HEK293 (cell line): ENCODE measurements around the gene SAE1.

Source experiments
- BCL11B ChIP-seq: fragments of 450-650 bp; formaldehyde crosslinking; IDR thresholded peaks from 2 replicates; pipeline ENCODE4 v1.5.1; 2016; ENCODE audit warnings: low read depth, missing biosample characterization, missing genetic modification characterization
- ELK4 ChIP-seq: IDR thresholded peaks from 2 replicates; pipeline ENCODE4 v1.6.1; 2011; ENCODE audit warnings: mild to moderate bottlenecking, low read depth, low read length, borderline replicate concordance
- HOXC10 ChIP-seq: sonication (generic); formaldehyde crosslinking; IDR thresholded peaks from 2 replicates; pipeline ENCODE4 v1.8.1; 2023; ENCODE audit warnings: mild to moderate bottlenecking, missing genetic modification reagents
- PRDM10 ChIP-seq: fragments of 450-650 bp; formaldehyde crosslinking; IDR thresholded peaks from 2 replicates; pipeline ENCODE4 v1.5.1; 2016; ENCODE audit warnings: missing biosample characterization, missing genetic modification characterization
- SP2 ChIP-seq: fragments of 450-650 bp; formaldehyde crosslinking; IDR thresholded peaks from 2 replicates; pipeline ENCODE4 v1.5.1; 2016; ENCODE audit warnings: missing biosample characterization, missing genetic modification characterization
- WT1 ChIP-seq: fragments of 450-650 bp; formaldehyde crosslinking; IDR thresholded peaks from 2 replicates; pipeline ENCODE4 v1.5.1; 2016; ENCODE audit warnings: missing biosample characterization, missing genetic modification characterization
- ZBTB10 ChIP-seq: fragments of 450-650 bp; formaldehyde crosslinking; IDR thresholded peaks from 2 replicates; pipeline ENCODE4 v1.5.1; 2016; ENCODE audit warnings: missing biosample characterization, missing genetic modification characterization
- ZBTB17 ChIP-seq: fragments of 450-650 bp; formaldehyde crosslinking; IDR thresholded peaks from 2 replicates; pipeline ENCODE4 v1.5.1; 2016; ENCODE audit warnings: missing biosample characterization, missing genetic modification characterization
- ZBTB7A ChIP-seq: fragments of 450-650 bp; formaldehyde crosslinking; IDR thresholded peaks from 2 replicates; pipeline ENCODE4 v1.5.1; 2016; ENCODE audit warnings: low read depth, missing biosample characterization, missing genetic modification characterization
- ZBTB8A ChIP-seq: fragments of 450-650 bp; formaldehyde crosslinking; IDR thresholded peaks from 2 replicates; pipeline ENCODE4 v1.5.1; 2016; ENCODE audit warnings: missing biosample characterization, missing genetic modification characterization
- ZFP69B ChIP-seq: fragments of 450-650 bp; formaldehyde crosslinking; IDR thresholded peaks from 2 replicates; pipeline ENCODE4 v1.5.1; 2016; ENCODE audit warnings: missing biosample characterization, missing genetic modification characterization
- ZNF26 ChIP-seq: fragments of 450-650 bp; formaldehyde crosslinking; IDR thresholded peaks from 2 replicates; pipeline ENCODE4 v1.5.1; 2016; ENCODE audit warnings: missing biosample characterization, missing genetic modification characterization
- ZNF37A ChIP-seq: fragments of 450-650 bp; IDR thresholded peaks from 2 replicates; pipeline ENCODE4 v1.5.1; 2018; ENCODE audit warnings: missing biosample characterization, missing genetic modification characterization
- ZNF423 ChIP-seq: fragments of 450-650 bp; formaldehyde crosslinking; IDR thresholded peaks from 2 replicates; pipeline ENCODE4 v1.5.1; 2016; ENCODE audit warnings: missing biosample characterization, missing genetic modification characterization
- ZNF48 ChIP-seq: fragments of 450-650 bp; formaldehyde crosslinking; IDR thresholded peaks from 2 replicates; pipeline ENCODE4 v1.5.1; 2016; ENCODE audit warnings: missing biosample characterization, missing genetic modification characterization
- ZNF548 ChIP-seq: fragments of 450-650 bp; formaldehyde crosslinking; IDR thresholded peaks from 2 replicates; pipeline ENCODE4 v1.5.1; 2016; ENCODE audit warnings: missing biosample characterization, missing genetic modification characterization
- ZNF623 ChIP-seq: fragments of 450-650 bp; formaldehyde crosslinking; IDR thresholded peaks from 2 replicates; pipeline ENCODE4 v1.5.1; 2016; ENCODE audit warnings: missing biosample characterization, missing genetic modification characterization
- ZNF747 ChIP-seq: fragments of 450-650 bp; formaldehyde crosslinking; IDR thresholded peaks from 2 replicates; pipeline ENCODE4 v1.5.1; 2016; ENCODE audit warnings: missing biosample characterization, missing genetic modification characterization
- ZNF768 ChIP-seq: fragments of 450-650 bp; formaldehyde crosslinking; IDR thresholded peaks from 2 replicates; pipeline ENCODE4 v1.5.1; 2018; ENCODE audit warnings: missing biosample characterization, mild to moderate bottlenecking, missing genetic modification characterization
- ZNF776 ChIP-seq: fragments of 450-650 bp; formaldehyde crosslinking; IDR thresholded peaks from 2 replicates; pipeline ENCODE4 v1.5.0; 2017; ENCODE audit warnings: missing biosample characterization, missing genetic modification characterization, borderline replicate concordance
- ZNF777 ChIP-seq: fragments of 450-650 bp; formaldehyde crosslinking; IDR thresholded peaks from 2 replicates; pipeline ENCODE4 v1.5.1; 2017; ENCODE audit warnings: missing biosample characterization, missing genetic modification characterization, borderline replicate concordance
- ZNF830 ChIP-seq: fragments of 450-650 bp; IDR thresholded peaks from 2 replicates; pipeline ENCODE4 v1.5.0; 2018; ENCODE audit warnings: missing biosample characterization, missing genetic modification characterization, low read depth, mild to moderate bottlenecking, moderate library complexity
- ZSCAN16 ChIP-seq: fragments of 450-650 bp; formaldehyde crosslinking; IDR thresholded peaks from 2 replicates; pipeline ENCODE4 v1.5.1; 2016; ENCODE audit warnings: missing biosample characterization, missing genetic modification characterization
- ZSCAN18 ChIP-seq: fragments of 450-650 bp; formaldehyde crosslinking; IDR thresholded peaks from 2 replicates; pipeline ENCODE4 v1.5.1; 2016; ENCODE audit warnings: missing biosample characterization, missing genetic modification characterization
- ZXDB ChIP-seq: fragments of 450-650 bp; formaldehyde crosslinking; IDR thresholded peaks from 2 replicates; pipeline ENCODE4 v1.5.1; 2016; ENCODE audit warnings: missing biosample characterization, missing genetic modification characterization
- TF ChIP-seq, protein P1 (sequence below): fragments of 450-650 bp; IDR thresholded peaks from 2 replicates; pipeline ENCODE4 v1.5.1; 2018; ENCODE audit warnings: missing biosample characterization, mild to moderate bottlenecking, missing genetic modification characterization

Gene SAE1

GRCh38 chr19:47226426-47227351, 96.1 kb downstream of the SAE1 start (continued):
- no peak for TF ChIP-seq ZNF26
- TF ChIP-seq ZNF768 (tag by site-specific recombination) = peak; percentile 43; the same call in 1 of the 2 replicates
- peak; percentile 75; the same call in 1 of the 2 replicates for TF ChIP-seq ZNF777 (tag by site-specific recombination)
- TF ChIP-seq ZXDB (tag by site-specific recombination) = peak; percentile 42
- peak; percentile 96 for TF ChIP-seq ZBTB10 (tag by site-specific recombination)
- TF ChIP-seq, protein P1, sequence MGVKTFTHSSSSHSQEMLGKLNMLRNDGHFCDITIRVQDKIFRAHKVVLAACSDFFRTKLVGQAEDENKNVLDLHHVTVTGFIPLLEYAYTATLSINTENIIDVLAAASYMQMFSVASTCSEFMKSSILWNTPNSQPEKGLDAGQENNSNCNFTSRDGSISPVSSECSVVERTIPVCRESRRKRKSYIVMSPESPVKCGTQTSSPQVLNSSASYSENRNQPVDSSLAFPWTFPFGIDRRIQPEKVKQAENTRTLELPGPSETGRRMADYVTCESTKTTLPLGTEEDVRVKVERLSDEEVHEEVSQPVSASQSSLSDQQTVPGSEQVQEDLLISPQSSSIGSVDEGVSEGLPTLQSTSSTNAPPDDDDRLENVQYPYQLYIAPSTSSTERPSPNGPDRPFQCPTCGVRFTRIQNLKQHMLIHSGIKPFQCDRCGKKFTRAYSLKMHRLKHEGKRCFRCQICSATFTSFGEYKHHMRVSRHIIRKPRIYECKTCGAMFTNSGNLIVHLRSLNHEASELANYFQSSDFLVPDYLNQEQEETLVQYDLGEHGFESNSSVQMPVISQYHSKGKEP (tag by site-specific recombination) = no peak
- no peak for TF ChIP-seq ZNF548 (tag by site-specific recombination)
- no peak; the same call in 1 of the 2 replicates for TF ChIP-seq WT1 (tag by site-specific recombination)
- TF ChIP-seq ZBTB17 (tag by site-specific recombination) = peak; percentile 27; the same call in 1 of the 2 replicates
- 0 out of 2 replicates have a peak, but pooled peaks have one; percentile 13 for TF ChIP-seq ZNF623
- peak; percentile 85 for TF ChIP-seq PRDM10
- TF ChIP-seq ELK4 = no peak
- no peak for TF ChIP-seq ZNF37A
- TF ChIP-seq ZNF830 (tag by site-specific recombination) = no peak
- peak; percentile 63; the same call in 1 of the 2 replicates for TF ChIP-seq ZSCAN18 (tag by site-specific recombination)
- TF ChIP-seq HOXC10 (CRISPR knock-in tag) = no peak
- TF ChIP-seq ZBTB7A (tag by site-specific recombination) = peak; percentile 73
- TF ChIP-seq ZNF423 (tag by site-specific recombination) = peak; percentile 69
- TF ChIP-seq SP2 = peak; percentile 57
- TF ChIP-seq ZSCAN16 (tag by site-specific recombination) = no peak
- TF ChIP-seq ZNF48 = no peak
- TF ChIP-seq ZNF747 (tag by site-specific recombination) = 0 out of 2 replicates have a peak, but pooled peaks have one; percentile 27
- peak; percentile 85 for TF ChIP-seq ZBTB8A (tag by site-specific recombination)
- peak; percentile 72 for TF ChIP-seq BCL11B (tag by site-specific recombination)
- peak; percentile 95 for TF ChIP-seq ZFP69B
- 0 out of 2 replicates have a peak, but pooled peaks have one; percentile 52 for TF ChIP-seq ZNF776
